Activated T-helper 2 cell treated with anti-CD3 and anti-CD28 coated beads, Interferon-gamma antibody, Interleukin-2, Interleukin-4, amounts not matched to agents 10 μg/mL and 5 μg/mL and 100 μg/mL, durations not matched to agents 14 hours and 24 hours and 36 hours (primary cell): ENCODE measurements around the gene FAM163A. TPM values are rescaled to one million over a fixed set of nuclear protein-coding genes. Genes with fewer than 3 reads are reported as not detected.

Experiments used
- DNase-seq: peaks from one replicate; pipeline ENCODE4 v3.0.0; 2021; ENCODE audit warnings: low spot score
- H3K27ac Mint-ChIP-seq: one replicate; pipeline ENCODE4 v1.8.0; 2021; ENCODE audit warnings: mixed read lengths
- H3K27me3 Mint-ChIP-seq: one replicate; pipeline ENCODE4 v1.8.0; 2021; ENCODE audit warnings: low read depth, mixed read lengths
- H3K36me3 Mint-ChIP-seq: one replicate; pipeline ENCODE4 v1.8.0; 2021; ENCODE audit warnings: low read depth, mixed read lengths
- H3K4me1 Mint-ChIP-seq: one replicate; pipeline ENCODE4 v1.8.0; 2021; ENCODE audit warnings: low read depth, mixed read lengths
- H3K4me3 Mint-ChIP-seq: one replicate; pipeline ENCODE4 v1.8.0; 2021; ENCODE audit warnings: low read depth, mild to moderate bottlenecking, moderate library complexity, mixed read lengths
- H3K9me3 Mint-ChIP-seq: one replicate; pipeline ENCODE4 v1.8.0; 2021; ENCODE audit warnings: mixed read lengths
- intact Hi-C: fragments of 100-400 bp; cut with micrococcal nuclease; formaldehyde crosslinking; loops from one replicate; pipeline ENCODE4 v1.15.1; 2023
- total RNA-seq: library from RNA; stranded (reverse); gene quantifications from 2 replicates; pipeline ENCODE4 v1.2.3, GENCODE V29; 2022

FAM163A gene
- total RNA-seq, 1 donor from 2014 or later: not detected

DNA sequence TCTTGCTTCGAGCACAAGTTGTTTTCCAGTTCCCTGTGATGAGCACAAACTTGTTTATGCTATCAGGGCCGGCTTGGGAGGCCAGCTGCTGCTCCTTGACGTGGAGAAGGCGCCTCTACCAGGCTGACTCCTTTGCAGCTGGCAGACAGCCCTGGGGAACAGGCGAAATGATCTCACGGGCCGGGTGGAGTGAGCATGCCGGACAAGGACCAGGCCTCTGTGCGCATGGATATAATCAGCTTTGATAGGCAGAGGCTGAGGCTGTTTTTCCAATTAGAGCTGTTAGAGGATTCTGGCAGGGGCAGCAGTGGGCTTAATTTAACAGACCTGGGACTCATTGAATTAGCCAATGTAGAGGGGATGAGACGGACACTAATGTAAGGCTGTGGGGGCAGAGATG lies 38.9 kb downstream of the FAM163A start:
- DNase-seq: no peak
- intact Hi-C loops: no loop called here
- Mint-ChIP-seq H3K27ac (no peak overlapping the region), H3K27me3 (peaks cover 12% of the 10 kb centered on the region), H3K4me1 (no peaks in the 10 kb centered on the region), H3K36me3 (no peaks in the 10 kb centered on the region), H3K4me3 (no peak overlapping the region), H3K9me3 (no peaks in the 10 kb centered on the region)

DNA sequence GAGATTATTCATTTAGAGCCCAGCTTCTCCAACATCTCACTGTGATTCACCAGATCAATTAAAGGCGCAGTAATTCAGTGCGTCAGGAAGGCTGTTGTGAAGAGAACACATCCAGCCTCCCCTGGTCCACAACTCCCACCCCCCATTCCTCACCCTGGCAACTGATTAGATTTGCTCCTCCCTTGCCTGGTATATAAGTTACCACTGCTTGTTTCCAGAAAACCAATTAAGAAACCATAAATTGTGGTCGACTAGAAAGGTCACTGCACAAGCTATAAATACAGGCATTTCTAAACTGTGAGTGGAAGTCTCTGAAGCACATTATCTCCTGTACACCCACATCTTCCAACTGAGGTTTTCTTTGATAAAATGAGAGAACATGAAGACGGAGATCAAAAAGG lies 41.9 kb downstream of the FAM163A start:
- no peaks in the 10 kb centered on the region for H3K4me1 Mint-ChIP-seq
- H3K9me3 Mint-ChIP-seq: no peaks in the 10 kb centered on the region
- H3K27me3 Mint-ChIP-seq: peaks cover 16% of the 10 kb centered on the region
- intact Hi-C loops: no loop called here
- DNase-seq: no peak
- H3K4me3 Mint-ChIP-seq: no peak overlapping the region
- no peaks in the 10 kb centered on the region for H3K36me3 Mint-ChIP-seq
- no peak overlapping the region for H3K27ac Mint-ChIP-seq

DNA sequence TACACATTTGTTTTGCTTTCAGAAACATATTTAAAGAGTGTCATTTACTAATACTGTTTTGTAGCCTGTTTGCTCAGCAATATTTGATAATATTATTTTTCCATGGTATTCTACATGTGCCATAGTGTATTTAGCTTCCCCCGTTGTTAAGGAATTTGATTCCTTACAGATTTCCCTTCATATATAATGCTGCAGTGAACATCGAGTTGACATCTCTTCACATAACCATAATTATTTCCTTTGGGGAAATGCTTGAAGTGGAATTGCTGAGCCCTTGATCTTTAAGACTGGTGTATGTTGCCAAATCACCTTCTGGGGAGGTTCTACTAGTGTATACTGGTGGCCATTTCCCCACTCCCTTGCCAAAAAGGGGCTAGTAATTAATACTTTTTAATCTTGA lies 42.6 kb downstream of the FAM163A start:
- H3K27me3 Mint-ChIP-seq: peaks cover 16% of the 10 kb centered on the region
- no peak for DNase-seq
- intact Hi-C loops: no loop called here
- H3K27ac Mint-ChIP-seq: no peak overlapping the region
- H3K4me3 Mint-ChIP-seq: no peak overlapping the region
- H3K9me3 Mint-ChIP-seq: no peaks in the 10 kb centered on the region
- H3K4me1 Mint-ChIP-seq: no peaks in the 10 kb centered on the region
- H3K36me3 Mint-ChIP-seq: no peaks in the 10 kb centered on the region

DNA sequence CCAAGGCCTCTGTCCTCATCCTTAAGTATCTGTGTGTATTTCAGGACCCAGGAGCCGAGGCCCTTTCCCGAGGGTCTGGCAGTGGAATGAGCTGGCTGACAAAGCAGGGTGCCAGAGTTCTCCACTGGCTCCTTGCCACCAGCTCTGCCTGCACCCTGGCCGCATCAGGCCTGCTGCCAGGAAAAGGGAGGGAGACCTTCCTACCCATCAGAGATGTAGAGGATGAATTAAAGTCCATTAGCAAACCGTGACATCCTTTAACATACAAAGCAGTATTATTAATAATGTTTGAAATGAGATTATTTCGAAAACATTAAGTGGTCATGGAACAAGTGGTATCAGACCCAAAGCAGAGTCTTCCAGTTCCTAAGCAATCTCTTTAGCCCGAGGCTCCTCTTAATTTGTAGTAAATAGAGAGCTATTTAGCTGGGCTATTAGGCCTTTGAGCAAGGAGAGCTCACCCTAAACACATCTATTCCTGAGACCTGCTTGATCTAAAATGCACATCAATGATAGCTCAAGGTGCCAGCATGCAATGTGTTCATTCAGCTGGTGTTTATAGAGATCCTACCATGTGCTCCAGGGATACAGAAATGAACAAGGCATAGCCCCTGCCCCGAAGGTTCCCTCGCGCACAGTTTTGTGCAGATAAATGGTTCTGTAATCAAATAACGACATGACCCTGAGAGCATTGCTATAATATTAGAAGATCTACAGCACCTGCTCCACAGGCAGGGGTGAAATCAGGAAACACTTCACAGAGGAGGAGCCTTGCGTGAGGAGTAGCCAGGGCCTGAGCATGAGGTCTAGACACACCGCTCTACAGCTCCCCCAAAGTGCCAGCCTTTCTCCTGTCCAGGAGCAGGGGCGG lies 44.0 kb downstream of the FAM163A start:
- Mint-ChIP-seq H3K4me1 (no peaks in the 10 kb centered on the region), H3K4me3 (no peak overlapping the region)
- intact Hi-C loops: no loop called here

DNA sequence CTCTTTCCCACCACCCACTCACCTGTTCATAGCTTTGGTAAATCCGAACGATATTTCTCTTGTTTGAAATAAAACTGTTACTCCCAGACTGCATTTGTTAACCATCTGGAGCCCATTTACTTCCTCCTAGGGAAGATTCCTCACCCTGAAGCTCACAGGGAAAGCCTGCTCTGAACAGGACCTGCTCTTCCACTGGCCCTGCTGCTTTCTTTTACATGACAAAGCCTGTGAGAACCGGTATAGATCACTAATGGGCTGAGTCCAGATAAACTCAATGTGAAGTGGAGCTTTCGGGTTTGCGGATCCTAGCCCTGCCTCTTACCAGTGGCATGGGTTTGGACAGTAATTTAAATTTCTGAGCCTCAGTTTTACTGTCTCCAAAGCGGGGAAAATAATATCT lies 45.2 kb downstream of the FAM163A start:
- H3K4me1 Mint-ChIP-seq: no peaks in the 10 kb centered on the region
- H3K9me3 Mint-ChIP-seq: no peaks in the 10 kb centered on the region
- H3K27me3 Mint-ChIP-seq: peaks cover 16% of the 10 kb centered on the region
- H3K4me3 Mint-ChIP-seq: no peak overlapping the region
- no peak for DNase-seq
- no peak overlapping the region for H3K27ac Mint-ChIP-seq
- intact Hi-C loops: no loop called here
- no peaks in the 10 kb centered on the region for H3K36me3 Mint-ChIP-seq

More for the DNA sequence above, 44.0 kb downstream of the FAM163A start:
- H3K36me3 Mint-ChIP-seq: no peaks in the 10 kb centered on the region
- H3K27me3 Mint-ChIP-seq: peaks cover 16% of the 10 kb centered on the region
- no peaks in the 10 kb centered on the region for H3K9me3 Mint-ChIP-seq
- no peak for DNase-seq
- no peak overlapping the region for H3K27ac Mint-ChIP-seq

DNA sequence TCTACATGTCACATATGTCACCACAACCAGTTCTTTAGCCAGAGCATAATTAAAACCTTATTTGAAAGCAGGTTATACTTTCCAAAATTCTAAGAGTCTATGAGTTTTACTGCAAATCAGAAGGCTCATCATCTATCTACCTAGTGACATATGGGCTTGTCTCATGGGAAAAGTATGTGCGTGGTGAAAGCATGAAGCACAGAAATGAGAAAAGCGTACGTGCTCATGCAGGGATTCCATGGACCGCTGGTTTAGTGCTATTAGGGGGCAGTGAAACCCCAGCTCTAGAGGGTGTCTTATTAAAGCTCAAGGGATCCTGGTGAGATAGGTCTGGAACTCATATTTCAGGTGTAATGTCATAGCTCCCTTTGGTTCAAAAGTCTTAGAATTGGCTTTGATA lies 50.2 kb downstream of the FAM163A start:
- no peaks in the 10 kb centered on the region for H3K36me3 Mint-ChIP-seq
- intact Hi-C loops: no loop called here
- H3K9me3 Mint-ChIP-seq: no peaks in the 10 kb centered on the region
- DNase-seq: no peak
- H3K4me3 Mint-ChIP-seq: no peak overlapping the region
- no peaks in the 10 kb centered on the region for H3K4me1 Mint-ChIP-seq
- H3K27ac Mint-ChIP-seq: no peak overlapping the region
- peaks cover 9% of the 10 kb centered on the region for H3K27me3 Mint-ChIP-seq

DNA sequence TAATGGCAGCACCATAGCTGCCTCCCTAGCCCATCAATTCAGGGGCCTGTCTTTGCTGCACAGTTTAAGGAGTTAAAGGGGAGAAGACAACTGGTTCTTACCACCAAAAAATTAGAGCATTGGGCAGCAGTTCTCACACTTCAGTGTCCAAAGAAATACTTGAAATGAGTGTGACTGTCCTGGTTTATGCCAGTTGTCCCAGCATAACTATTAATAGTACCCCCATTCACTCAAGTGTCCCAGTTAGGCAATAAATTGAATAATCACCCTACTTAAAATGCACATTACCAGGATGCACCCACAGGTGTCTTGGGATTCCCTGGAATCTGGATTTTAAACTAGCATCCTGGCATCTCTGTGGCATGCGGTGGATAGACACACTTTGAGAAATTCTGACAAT lies 51.1 kb downstream of the FAM163A start:
- intact Hi-C loops: no loop called here
- H3K27me3 Mint-ChIP-seq: peaks cover 9% of the 10 kb centered on the region
- no peak overlapping the region for H3K4me3 Mint-ChIP-seq
- no peak for DNase-seq
- H3K9me3 Mint-ChIP-seq: no peaks in the 10 kb centered on the region
- no peaks in the 10 kb centered on the region for H3K36me3 Mint-ChIP-seq
- no peak overlapping the region for H3K27ac Mint-ChIP-seq
- no peaks in the 10 kb centered on the region for H3K4me1 Mint-ChIP-seq

DNA sequence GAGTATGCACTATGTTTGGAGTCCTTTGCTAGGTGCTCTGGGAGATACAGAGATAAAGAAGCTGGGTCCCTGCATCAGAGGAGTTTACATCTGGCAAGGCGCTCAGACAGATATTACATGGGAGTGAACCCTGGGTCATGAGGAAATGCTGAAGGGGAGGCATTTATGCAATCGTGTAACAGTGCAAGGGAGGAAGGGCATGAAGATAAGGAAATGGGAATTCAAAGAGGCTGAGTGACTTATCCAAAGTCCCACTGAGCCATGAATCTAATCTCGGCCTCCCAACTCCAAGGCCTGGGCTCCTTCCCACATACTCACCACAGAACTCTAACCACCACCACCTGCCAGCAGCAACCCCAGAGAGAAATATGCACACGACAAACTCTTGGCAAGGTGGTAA lies 51.6 kb downstream of the FAM163A start:
- H3K27me3 Mint-ChIP-seq: peaks cover 6% of the 10 kb centered on the region
- H3K27ac Mint-ChIP-seq: no peak overlapping the region
- no peak for DNase-seq
- intact Hi-C loops: no loop called here
- no peaks in the 10 kb centered on the region for H3K36me3 Mint-ChIP-seq
- no peaks in the 10 kb centered on the region for H3K4me1 Mint-ChIP-seq
- H3K9me3 Mint-ChIP-seq: no peaks in the 10 kb centered on the region
- no peak overlapping the region for H3K4me3 Mint-ChIP-seq

DNA sequence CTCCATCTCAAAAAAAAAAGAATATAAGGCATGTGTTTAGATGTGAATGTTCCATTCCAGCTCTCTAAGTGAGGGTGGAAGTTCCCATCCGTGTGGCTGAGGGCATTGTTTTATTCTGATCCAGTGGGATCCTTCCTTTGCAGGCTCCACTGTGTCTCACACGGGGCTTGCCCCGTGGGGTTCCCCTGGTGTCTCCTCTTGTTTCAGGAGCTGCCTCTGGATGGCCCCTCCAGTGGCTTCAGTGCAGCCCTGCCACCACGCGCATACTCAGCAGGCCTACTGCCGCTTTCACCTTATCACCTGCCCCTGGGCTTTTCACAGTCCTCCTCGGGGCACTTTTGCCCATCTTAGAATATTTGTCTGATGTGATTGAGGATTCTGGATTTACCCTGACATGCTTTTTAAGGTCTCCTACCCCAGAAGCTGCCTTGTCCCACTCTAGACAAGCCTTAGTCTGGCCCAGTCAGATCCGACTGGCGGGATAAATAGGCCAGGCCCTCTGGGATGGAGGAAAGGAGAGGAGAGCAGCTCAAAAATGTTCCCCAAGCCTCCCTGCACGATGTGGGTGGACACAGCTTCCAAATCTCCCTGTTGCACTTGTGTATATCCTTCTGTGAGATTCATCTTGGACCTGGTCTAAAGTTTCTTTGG lies 55.2 kb downstream of the FAM163A start:
- Mint-ChIP-seq H3K4me3 (no peak overlapping the region), H3K4me1 (no peaks in the 10 kb centered on the region), H3K36me3 (no peaks in the 10 kb centered on the region), H3K27ac (no peak overlapping the region), H3K27me3 (peaks cover 3% of the 10 kb centered on the region), H3K9me3 (no peaks in the 10 kb centered on the region)
- intact Hi-C loops: no loop called here
- DNase-seq: no peak

DNA sequence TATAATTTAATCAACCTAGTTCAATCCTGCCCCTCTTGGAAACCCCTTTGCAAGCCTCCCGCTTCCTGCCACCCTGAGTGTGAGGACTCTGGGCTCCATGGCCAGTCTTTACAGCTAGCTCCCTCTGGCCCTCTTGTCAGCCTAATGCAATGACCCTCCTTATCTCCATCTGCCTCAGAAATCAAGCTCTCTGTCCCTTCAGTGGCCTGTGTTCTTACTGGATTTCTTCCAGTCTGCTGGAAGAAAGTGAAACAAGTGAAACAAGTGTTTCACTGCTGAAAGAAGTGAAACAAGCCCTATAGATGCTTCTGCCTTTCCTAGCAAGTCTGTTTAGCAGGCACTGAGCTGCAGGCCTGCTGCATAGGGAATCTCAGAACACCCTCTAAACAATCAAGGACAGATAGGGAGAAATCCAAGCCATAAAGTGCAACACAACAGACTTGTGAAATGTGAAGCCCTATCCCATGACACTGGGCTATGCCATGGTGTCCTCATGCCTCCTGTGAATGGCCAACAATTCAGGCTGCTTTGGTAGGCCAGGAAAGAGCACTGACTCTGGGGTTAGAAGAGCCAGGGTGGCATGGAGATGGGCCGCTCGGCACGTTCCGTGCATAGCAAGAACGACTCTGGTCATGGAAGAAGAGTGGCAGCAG lies 55.9 kb downstream of the FAM163A start:
- Mint-ChIP-seq H3K27ac (no peak overlapping the region), H3K27me3 (peaks cover 3% of the 10 kb centered on the region), H3K36me3 (no peaks in the 10 kb centered on the region), H3K4me3 (no peak overlapping the region), H3K9me3 (no peaks in the 10 kb centered on the region), H3K4me1 (no peaks in the 10 kb centered on the region)
- no peak for DNase-seq
- intact Hi-C loops: no loop called here

DNA sequence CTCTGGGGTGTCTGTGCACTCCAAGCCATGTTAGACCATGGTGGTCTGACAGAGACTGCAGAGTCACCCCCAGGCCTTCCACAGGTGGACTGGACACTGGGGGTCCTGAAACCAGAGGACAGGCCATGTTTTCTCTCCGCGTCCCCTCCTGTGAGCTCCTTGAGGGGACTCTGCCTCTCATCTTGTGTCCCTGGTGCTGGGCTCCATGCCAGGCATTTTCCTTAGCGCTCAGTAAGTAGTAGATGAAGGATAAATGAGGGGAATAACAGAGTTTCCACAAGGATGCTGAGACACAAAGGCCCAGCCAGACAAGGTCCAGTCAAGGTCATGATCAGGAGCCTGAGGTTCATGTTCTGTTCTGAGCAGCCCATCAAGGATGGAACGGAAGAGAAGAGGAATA lies 57.4 kb downstream of the FAM163A start:
- Mint-ChIP-seq H3K4me1 (no peaks in the 10 kb centered on the region), H3K27me3 (no peaks in the 10 kb centered on the region), H3K9me3 (no peaks in the 10 kb centered on the region), H3K4me3 (no peak overlapping the region), H3K36me3 (no peaks in the 10 kb centered on the region), H3K27ac (no peak overlapping the region)
- intact Hi-C loops: no loop called here
- no peak for DNase-seq

DNA sequence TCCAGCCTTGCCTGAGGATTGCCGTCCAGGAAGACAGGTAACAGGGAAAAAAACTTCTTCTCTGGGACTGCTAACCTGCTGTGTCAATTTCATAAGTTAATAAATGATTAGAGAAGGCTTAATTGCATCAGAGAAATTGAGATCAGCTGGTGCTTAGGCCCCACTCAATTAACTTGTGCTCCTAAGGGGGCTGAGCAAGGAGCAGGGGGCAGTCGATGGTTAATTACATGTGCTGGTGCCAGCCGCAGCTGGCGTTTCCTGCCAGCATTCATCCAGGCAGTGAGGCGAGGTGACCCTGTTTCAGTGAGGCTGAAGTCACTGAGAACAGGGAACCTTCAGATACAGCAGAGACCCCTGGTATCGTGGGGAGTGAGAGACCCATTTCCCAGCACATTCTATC lies 60.0 kb downstream of the FAM163A start:
- Mint-ChIP-seq H3K36me3 (no peaks in the 10 kb centered on the region), H3K9me3 (no peaks in the 10 kb centered on the region), H3K4me1 (no peaks in the 10 kb centered on the region), H3K27ac (no peak overlapping the region), H3K27me3 (no peaks in the 10 kb centered on the region), H3K4me3 (no peak overlapping the region)
- no peak for DNase-seq
- intact Hi-C loops: no loop called here

DNA sequence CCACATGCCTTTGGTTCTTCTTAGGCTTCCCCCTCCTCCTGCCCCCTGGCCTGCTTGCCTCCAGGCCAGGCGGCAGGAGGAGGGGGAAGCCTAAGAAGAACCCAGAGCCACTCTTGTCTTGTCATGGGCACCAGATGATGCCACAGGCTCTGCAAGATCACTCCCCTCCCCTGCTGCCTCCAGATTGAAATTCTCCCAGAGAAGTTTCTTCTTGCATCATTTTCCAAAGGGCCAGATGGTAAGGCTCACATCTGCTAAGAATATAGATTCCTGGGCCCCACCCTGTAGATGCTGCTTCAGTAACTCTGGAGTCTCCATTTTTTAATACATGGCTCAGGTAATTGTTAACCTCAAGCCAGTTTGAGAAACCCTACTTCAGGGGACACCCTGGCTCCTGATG lies 60.8 kb downstream of the FAM163A start:
- Mint-ChIP-seq H3K9me3 (no peaks in the 10 kb centered on the region), H3K4me3 (no peak overlapping the region), H3K27ac (no peak overlapping the region), H3K27me3 (no peaks in the 10 kb centered on the region), H3K4me1 (no peaks in the 10 kb centered on the region), H3K36me3 (no peaks in the 10 kb centered on the region)
- DNase-seq: no peak
- intact Hi-C loops: no loop called here
